GM12801 (cell line): ENCODE data around the gene ZKSCAN1.

Experiments
- TF ChIP-seq, protein P1 (sequence below): IDR thresholded peaks from one replicate; pipeline ENCODE4 v1.5.1; 2011; ENCODE audit warnings: control low read depth; ENCODE audit not compliant: insufficient read length; ENCODE audit errors: extremely low read depth

ZKSCAN1 gene

DNA sequence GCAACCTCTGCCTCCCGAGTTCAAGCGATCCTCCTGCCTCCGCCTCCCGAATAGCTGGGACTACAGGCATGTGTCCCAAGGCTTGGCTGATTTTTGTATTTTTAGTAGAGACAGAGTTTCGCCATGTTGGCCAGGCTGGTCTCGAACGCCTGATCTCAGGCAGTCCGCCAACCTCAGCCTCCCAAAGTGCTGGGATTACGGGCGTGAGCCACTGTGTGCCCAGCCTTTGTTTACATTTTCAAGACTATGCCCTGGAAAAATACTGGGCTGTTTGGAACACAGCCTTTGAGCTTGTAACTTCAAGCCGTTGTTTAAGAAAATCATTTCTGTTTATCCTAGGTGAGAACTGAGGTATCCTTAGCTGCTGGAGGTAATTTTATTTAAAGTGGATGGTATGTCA lies 1.9 kb downstream of the ZKSCAN1 start:
- TF ChIP-seq, protein P1, sequence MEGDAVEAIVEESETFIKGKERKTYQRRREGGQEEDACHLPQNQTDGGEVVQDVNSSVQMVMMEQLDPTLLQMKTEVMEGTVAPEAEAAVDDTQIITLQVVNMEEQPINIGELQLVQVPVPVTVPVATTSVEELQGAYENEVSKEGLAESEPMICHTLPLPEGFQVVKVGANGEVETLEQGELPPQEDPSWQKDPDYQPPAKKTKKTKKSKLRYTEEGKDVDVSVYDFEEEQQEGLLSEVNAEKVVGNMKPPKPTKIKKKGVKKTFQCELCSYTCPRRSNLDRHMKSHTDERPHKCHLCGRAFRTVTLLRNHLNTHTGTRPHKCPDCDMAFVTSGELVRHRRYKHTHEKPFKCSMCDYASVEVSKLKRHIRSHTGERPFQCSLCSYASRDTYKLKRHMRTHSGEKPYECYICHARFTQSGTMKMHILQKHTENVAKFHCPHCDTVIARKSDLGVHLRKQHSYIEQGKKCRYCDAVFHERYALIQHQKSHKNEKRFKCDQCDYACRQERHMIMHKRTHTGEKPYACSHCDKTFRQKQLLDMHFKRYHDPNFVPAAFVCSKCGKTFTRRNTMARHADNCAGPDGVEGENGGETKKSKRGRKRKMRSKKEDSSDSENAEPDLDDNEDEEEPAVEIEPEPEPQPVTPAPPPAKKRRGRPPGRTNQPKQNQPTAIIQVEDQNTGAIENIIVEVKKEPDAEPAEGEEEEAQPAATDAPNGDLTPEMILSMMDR, result no peak

DNA sequence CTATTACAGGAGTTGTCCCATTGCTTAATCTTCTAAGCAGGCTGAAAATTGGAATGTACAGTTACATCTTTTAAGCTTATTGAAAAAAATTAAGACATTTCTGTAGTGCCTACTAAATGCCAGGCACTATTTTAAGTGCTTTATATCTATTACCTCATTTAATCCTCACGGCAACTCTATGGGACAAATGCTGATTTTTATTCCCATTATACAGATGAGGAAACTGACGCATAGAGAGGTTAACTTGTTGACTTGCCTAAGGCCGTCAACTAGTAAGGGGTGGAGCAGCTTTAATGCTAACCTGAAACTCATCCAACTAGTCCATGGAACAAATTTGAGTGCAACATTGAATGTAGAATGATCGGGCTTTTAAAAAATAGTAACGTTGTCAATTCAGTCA lies 2.5 kb downstream of the ZKSCAN1 start:
- TF ChIP-seq, protein P1, result no peak

DNA sequence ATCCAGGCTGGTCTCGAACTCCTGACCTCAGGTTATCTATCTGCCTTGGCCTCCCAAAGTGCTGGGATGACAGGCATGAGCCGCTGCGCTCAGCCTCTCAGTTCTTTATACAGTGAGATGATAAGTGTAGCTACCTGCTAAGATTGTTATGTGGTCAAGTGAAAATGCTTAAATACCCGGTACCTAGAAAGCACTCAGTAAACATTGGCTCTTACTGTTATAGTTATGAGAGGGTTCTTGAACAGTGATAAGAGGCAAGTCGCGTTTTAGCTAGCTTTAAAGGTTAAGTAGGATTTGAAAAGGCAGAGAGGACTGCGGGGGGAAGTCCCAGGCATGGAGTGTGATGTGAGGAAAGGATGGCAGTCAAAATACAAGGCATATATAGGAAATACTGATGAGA lies 4.5 kb downstream of the ZKSCAN1 start:
- TF ChIP-seq, protein P1, result no peak

DNA sequence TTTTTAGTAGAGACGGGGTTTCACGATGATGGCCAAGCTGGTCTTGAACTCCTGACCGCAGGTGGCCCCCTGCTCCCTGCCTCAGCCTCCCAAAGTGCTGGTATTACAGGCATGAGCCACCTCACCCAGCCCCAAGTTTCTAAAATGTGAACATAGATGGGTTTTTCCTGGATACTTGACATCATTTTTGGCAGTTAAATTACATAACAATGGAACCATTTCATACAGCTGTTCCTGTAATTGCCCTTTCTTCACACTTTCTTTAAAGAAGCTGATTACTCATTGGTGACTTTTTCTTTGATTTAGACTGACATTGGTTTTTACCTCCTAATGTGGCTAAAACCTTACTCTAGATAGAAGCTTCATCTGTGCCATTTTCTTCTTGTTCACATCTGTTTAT lies 5.9 kb downstream of the ZKSCAN1 start:
- TF ChIP-seq, protein P1, result no peak

DNA sequence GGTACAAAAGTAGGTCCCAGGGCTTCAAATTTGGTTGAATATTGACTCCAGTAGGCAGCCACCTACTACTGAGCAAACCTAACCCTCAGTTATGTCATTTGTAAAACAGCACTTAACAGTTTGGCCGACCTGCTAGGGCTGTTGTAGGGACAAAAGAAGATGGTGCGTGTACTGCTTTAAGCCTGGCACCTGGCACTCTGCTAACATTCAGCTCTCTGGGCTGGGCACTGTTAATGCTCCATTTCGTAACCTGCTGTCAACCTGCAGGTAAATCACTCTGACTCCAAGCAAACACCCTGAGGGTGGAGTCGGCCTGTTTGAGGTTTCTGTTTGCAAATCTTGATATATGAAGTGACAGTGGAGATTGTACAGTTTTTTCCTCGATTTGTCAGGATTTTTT lies 7.2 kb downstream of the ZKSCAN1 start:
- TF ChIP-seq, protein P1, result no peak

DNA sequence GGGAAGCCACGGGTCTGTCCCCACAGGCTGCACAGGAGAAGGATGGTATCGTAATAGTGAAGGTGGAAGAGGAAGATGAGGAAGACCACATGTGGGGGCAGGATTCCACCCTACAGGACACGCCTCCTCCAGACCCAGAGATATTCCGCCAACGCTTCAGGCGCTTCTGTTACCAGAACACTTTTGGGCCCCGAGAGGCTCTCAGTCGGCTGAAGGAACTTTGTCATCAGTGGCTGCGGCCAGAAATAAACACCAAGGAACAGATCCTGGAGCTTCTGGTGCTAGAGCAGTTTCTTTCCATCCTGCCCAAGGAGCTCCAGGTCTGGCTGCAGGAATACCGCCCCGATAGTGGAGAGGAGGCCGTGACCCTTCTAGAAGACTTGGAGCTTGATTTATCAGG lies 8.1 kb downstream of the ZKSCAN1 start:
- TF ChIP-seq, protein P1, result no peak

DNA sequence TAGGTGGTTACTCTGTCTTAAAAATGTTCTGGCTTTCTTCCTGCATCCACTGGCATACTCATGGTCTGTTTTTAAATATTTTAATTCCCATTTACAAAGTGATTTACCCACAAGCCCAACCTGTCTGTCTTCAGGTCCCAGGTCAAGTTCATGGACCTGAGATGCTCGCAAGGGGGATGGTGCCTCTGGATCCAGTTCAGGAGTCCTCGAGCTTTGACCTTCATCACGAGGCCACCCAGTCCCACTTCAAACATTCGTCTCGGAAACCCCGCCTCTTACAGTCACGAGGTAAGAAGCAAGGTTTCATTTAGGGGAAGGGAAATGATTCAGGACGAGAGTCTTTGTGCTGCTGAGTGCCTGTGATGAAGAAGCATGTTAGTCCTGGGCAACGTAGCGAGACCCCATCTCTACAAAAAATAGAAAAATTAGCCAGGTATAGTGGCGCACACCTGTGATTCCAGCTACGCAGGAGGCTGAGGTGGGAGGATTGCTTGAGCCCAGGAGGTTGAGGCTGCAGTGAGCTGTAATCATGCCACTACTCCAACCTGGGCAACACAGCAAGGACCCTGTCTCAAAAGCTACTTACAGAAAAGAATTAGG lies 8.7 kb downstream of the ZKSCAN1 start:
- TF ChIP-seq, protein P1, result no peak
